SK-N-SH (cell line): ENCODE data around the gene MCRIP2. TPM values are rescaled to one million over a fixed set of nuclear protein-coding genes. Genes with fewer than 3 reads are reported as not detected.

ENCODE experiments used
- CTCF ChIA-PET: fragments of 300-600, 350-600 bp; formaldehyde crosslinking; extraction: SDS; loops from one replicate; lab custom pipeline; 2021; lab: Yijun Ruan, JAX
- POLR2A ChIA-PET: fragments of 350-600 bp; sonication (Branson Sonifier 250); formaldehyde crosslinking; extraction: SDS; loops from one replicate; lab custom pipeline; 2020; ENCODE audit warnings: antibody characterized with exemption, inconsistent platforms; lab: Yijun Ruan, JAX
- DNase-seq: peaks from one replicate; pipeline ENCODE4 v3.0.0; 2012
- H2AFZ ChIP-seq: fragments of 200-600 bp; sonication (generic); 2 replicates; pipeline ENCODE4 v1.8.1; 2016; ENCODE audit warnings: antibody characterized with exemption, mild to moderate bottlenecking, low read depth
- H3F3A ChIP-seq: fragments of 200-600 bp; sonication (generic); replicated peaks from 2 replicates; pipeline ENCODE3; 2016; ENCODE audit warnings: antibody characterized with exemption, mild to moderate bottlenecking; ENCODE audit not compliant: insufficient read depth
- H3K27ac ChIP-seq, 2 experiments: fragments of 200-500 bp in 1 of 2; fragments of 200-600 bp in 1 of 2; sonication (Bioruptor generic) in 1 of 2; sonication (generic), shearing (Covaris generic) in 1 of 2; 2 replicates each; pipeline versions ENCODE4 v1.5.1 to v1.6.1; 2014 to 2016; ENCODE audit warnings: low read depth in 2 of 2, inconsistent platforms in 1 of 2, low read length in 1 of 2, mild to moderate bottlenecking in 1 of 2, mixed read lengths in 1 of 2
- H3K27me3 ChIP-seq: fragments of 200-600 bp; sonication (generic), shearing (Covaris generic); 2 replicates; pipeline ENCODE4 v1.6.1; 2016; ENCODE audit warnings: mixed run types; ENCODE audit not compliant: insufficient read depth
- H3K36me3 ChIP-seq, 2 experiments: fragments of 200-500 bp in 1 of 2; fragments of 200-600 bp in 1 of 2; sonication (Bioruptor generic) in 1 of 2; sonication (generic) in 1 of 2; replicated peaks in 1 of 2; 2 replicates each; pipeline versions ENCODE3 to v1.5.1; 2014 to 2016; ENCODE audit warnings: low read length in 1 of 2, mild to moderate bottlenecking in 1 of 2; ENCODE audit not compliant: insufficient read depth in 2 of 2, control insufficient read depth in 1 of 2
- H3K4me1 ChIP-seq, 2 experiments: fragments of 200-500 bp in 1 of 2; fragments of 200-600 bp in 1 of 2; sonication (Bioruptor generic) in 1 of 2; sonication (generic), shearing (Covaris generic) in 1 of 2; 2 replicates each; pipeline versions ENCODE4 v1.5.1 to v1.6.1; 2014 to 2016; ENCODE audit warnings: low read depth in 1 of 2, low read length in 1 of 2, mixed run types in 1 of 2; ENCODE audit not compliant: insufficient read depth in 2 of 2, control insufficient read depth in 1 of 2
- H3K4me2 ChIP-seq: fragments of 200-600 bp; sonication (generic), shearing (Covaris generic); 2 replicates; pipeline ENCODE4 v1.6.1; 2017; ENCODE audit warnings: mixed run types
- H3K4me3 ChIP-seq, 2 experiments: fragments of 200-500 bp in 1 of 2; fragments of 200-600 bp in 1 of 2; sonication (Bioruptor generic) in 1 of 2; sonication (generic), shearing (Covaris generic) in 1 of 2; 2 replicates each; pipeline versions ENCODE4 v1.5.1 to v1.8.1; 2014 to 2016; ENCODE audit warnings: low read depth in 2 of 2, inconsistent platforms in 1 of 2, low read length in 1 of 2, mild to moderate bottlenecking in 1 of 2, mixed read lengths in 1 of 2, moderate library complexity in 1 of 2
- H3K79me2 ChIP-seq: fragments of 200-600 bp; sonication (generic); 2 replicates; pipeline ENCODE4 v1.8.1; 2017; ENCODE audit warnings: mild to moderate bottlenecking; ENCODE audit not compliant: insufficient read depth
- H3K9ac ChIP-seq: fragments of 200-600 bp; sonication (generic); 2 replicates; pipeline ENCODE4 v1.6.1; 2017; ENCODE audit warnings: mixed run types
- H3K9me2 ChIP-seq: fragments of 200-600 bp; sonication (generic); 2 replicates; pipeline ENCODE4 v1.6.1; 2017; ENCODE audit warnings: mixed run types
- H3K9me3 ChIP-seq: fragments of 200-600 bp; sonication (generic); 2 replicates; pipeline ENCODE4 v1.6.1; 2017; ENCODE audit warnings: mixed run types, mild to moderate bottlenecking, moderate library complexity
- H4K20me1 ChIP-seq: fragments of 200-600 bp; sonication (generic); 2 replicates; pipeline ENCODE4 v1.6.1; 2017; ENCODE audit warnings: mild to moderate bottlenecking, mixed run types; ENCODE audit not compliant: insufficient read depth
- CHD2 ChIP-seq: fragments of 150-350 bp; IDR thresholded peaks from 2 replicates; pipeline ENCODE4 v1.6.1; 2018; ENCODE audit warnings: low read length; ENCODE audit not compliant: partially characterized antibody
- CTCF ChIP-seq: fragments of 200-600 bp; sonication (generic); IDR thresholded peaks from 2 replicates; pipeline ENCODE4 v1.6.1; 2017; ENCODE audit warnings: antibody characterized with exemption, mild to moderate bottlenecking, moderate library complexity
- ELF1 ChIP-seq: IDR thresholded peaks from 2 replicates; pipeline ENCODE4 v1.4.0; 2012
- EZH2phosphoT487 ChIP-seq: fragments of 200-600 bp; sonication (generic); IDR thresholded peaks from 2 replicates; pipeline ENCODE4 v1.6.1; 2017; ENCODE audit warnings: low read depth, mixed run types, mild to moderate bottlenecking, antibody characterized with exemption, moderate library complexity, borderline replicate concordance
- FOXM1 ChIP-seq: IDR thresholded peaks from 2 replicates; pipeline ENCODE4 v1.4.0; 2012; ENCODE audit warnings: low read depth, mild to moderate bottlenecking
- JUND ChIP-seq: IDR thresholded peaks from 2 replicates; pipeline ENCODE4 v1.4.0; 2012
- NFIC ChIP-seq: IDR thresholded peaks from 2 replicates; pipeline ENCODE4 v1.4.0; 2012; ENCODE audit warnings: borderline replicate concordance
- NRF1 ChIP-seq: IDR thresholded peaks from 2 replicates; pipeline ENCODE4 v1.6.1; 2012; ENCODE audit warnings: low read depth, mild to moderate bottlenecking, low read length
- PBX3 ChIP-seq: IDR thresholded peaks from 2 replicates; pipeline ENCODE4; 2012
- RAD21 ChIP-seq: IDR thresholded peaks from 2 replicates; pipeline ENCODE4 v1.6.1; 2012; ENCODE audit warnings: mild to moderate bottlenecking, low read length
- SMC3 ChIP-seq: IDR thresholded peaks from 2 replicates; pipeline ENCODE4 v1.6.1; 2012; ENCODE audit warnings: low read depth, low read length, improper control_type of control experiment
- TEAD4 ChIP-seq: IDR thresholded peaks from 2 replicates; pipeline ENCODE4 v1.4.0; 2012; ENCODE audit warnings: mild to moderate bottlenecking, borderline replicate concordance; ENCODE audit not compliant: insufficient read depth
- YY1 ChIP-seq: IDR thresholded peaks from 2 replicates; pipeline ENCODE4 v1.4.0; 2012; ENCODE audit warnings: low read depth, mild to moderate bottlenecking
- WGBS: methylation state at CpG from one replicate; pipeline ENCODE4 v1.1.6; 2017; ENCODE audit warnings: low lambda C conversion rate; 5-methylcytosine and 5-hydroxymethylcytosine counted together
- polyA plus RNA-seq, 3 experiments: library from polyadenylated mRNA; depleted of rRNA; stranded (reverse); fragments of >200 nt; gene quantifications; 2 replicates each; pipeline ENCODE4 v1.2.3, GENCODE V29; 2012

MCRIP2 gene
- polyA plus RNA-seq, 1 of the 3 experiments (the other 2 are of a cell fraction), result 36.9 TPM

GRCh38 chr16:609316-609715 is 32.3 kb upstream of the MCRIP2 start:
- H3K9me2 ChIP-seq, result no peaks in the 10 kb centered on the region
- H3K4me3 ChIP-seq, result no peak overlapping the region
- H3K4me1 ChIP-seq, result no peaks in the 10 kb centered on the region; a peak in 1 of 4 replicates
- H3K9me3 ChIP-seq, result no peaks in the 10 kb centered on the region
- no peak overlapping the region for H3K4me2 ChIP-seq
- peaks cover 6% of the 10 kb centered on the region; the same call in 1 of the 2 replicates for H4K20me1 ChIP-seq
- no peak overlapping the region for H3K27ac ChIP-seq
- no peak overlapping the region for H3K9ac ChIP-seq
- H3K36me3 ChIP-seq, result peaks cover 0 to 7% of the 10 kb centered on the region in 2 experiments
- CTCF ChIA-PET, result interaction anchor here (0.8 to 2.7 kb wide), 4 partner anchors 8 to 50 kb away, joined by 3 to 11 read pairs (median 3); no protein-coding TSS in a partner anchor
- POLR2A ChIA-PET, result no interaction called here
- DNase-seq, result no peak
- no peaks in the 10 kb centered on the region for H3F3A ChIP-seq
- TF ChIP-seq FOXM1, result no peak
- TF ChIP-seq EZH2phosphoT487, result no peak
- TF ChIP-seq ELF1, result no peak
- TF ChIP-seq, all 33 proteins: peak for 0
- Histone ChIP-seq H3K27me3 (no peaks in the 10 kb centered on the region), H3K79me2 (peaks cover 18% of the 10 kb centered on the region), H2AFZ (no peak overlapping the region)
- 94% methylated on average over 13 of the region's 13 CpGs for WGBS

- H3K27me3 ChIP-seq, result no peaks in the 10 kb centered on the region
- TF ChIP-seq NFIC, result no peak
- TF ChIP-seq, all 33 proteins: peak for 0
- Histone ChIP-seq H3K9me2 (no peaks in the 10 kb centered on the region), H3K36me3 (peaks cover 0 to under 1% of the 10 kb centered on the region in 2 experiments), H3K4me1 (no peaks in the 10 kb centered on the region; a peak in 1 of 4 replicates), H2AFZ (no peak overlapping the region), H3K9ac (no peak overlapping the region), H4K20me1 (peaks cover 6% of the 10 kb centered on the region; the same call in 1 of the 2 replicates), H3F3A (no peaks in the 10 kb centered on the region), H3K27ac (no peak overlapping the region), H3K79me2 (peaks cover 11% of the 10 kb centered on the region), H3K4me3 (no peak overlapping the region), H3K9me3 (no peaks in the 10 kb centered on the region), H3K4me2 (no peak overlapping the region)
- POLR2A ChIA-PET, result no interaction called here
- CTCF ChIA-PET, result interaction anchor here (0.8 to 2.7 kb wide), 4 partner anchors 10 to 51 kb away, joined by 3 to 11 read pairs (median 4); no protein-coding TSS in a partner anchor
- WGBS, result 86% methylated on average over 4 of the region's 14 CpGs
- no peak for DNase-seq
Measured at GRCh38 chr16:609984-610383, 31.6 kb upstream of the MCRIP2 start.

GRCh38 chr16:610513-611381 is 30.9 kb upstream of the MCRIP2 start:
- Histone ChIP-seq H3K79me2 (peaks cover 8% of the 10 kb centered on the region), H3K9me3 (no peaks in the 10 kb centered on the region), H2AFZ (no peak overlapping the region), H3F3A (no peaks in the 10 kb centered on the region), H3K4me2 (no peak overlapping the region), H4K20me1 (peaks cover 6% of the 10 kb centered on the region; the same call in 1 of the 2 replicates), H3K27ac (no peak overlapping the region), H3K4me1 (no peaks in the 10 kb centered on the region; a peak in 1 of 4 replicates), H3K9ac (no peak overlapping the region), H3K4me3 (no peak overlapping the region), H3K36me3 (no peaks in the 10 kb centered on the region), H3K9me2 (no peaks in the 10 kb centered on the region), H3K27me3 (no peaks in the 10 kb centered on the region)
- whole genome bisulfite sequencing, result 74% methylated on average over 9 of the region's 28 CpGs
- peak; percentile 58 for TF ChIP-seq RAD21
- no peak for TF ChIP-seq NRF1
- TF ChIP-seq CHD2, result no peak
- no peak for TF ChIP-seq JUND
- TF ChIP-seq NFIC, result no peak
- peak; percentile 28 for TF ChIP-seq SMC3
- TF ChIP-seq TEAD4, result no peak
- no peak for TF ChIP-seq YY1
- no peak for TF ChIP-seq PBX3
- TF ChIP-seq CTCF, result peak; percentile 58
- no peak for TF ChIP-seq EZH2phosphoT487
- ChIA-PET POLR2A (no interaction called here), CTCF (interaction anchor here (1.0 to 2.7 kb wide), 4 partner anchors 8 to 32 kb away, joined by 3 to 11 read pairs (median 6); no protein-coding TSS in a partner anchor)
- DNase-seq, result peak; percentile 78
